Measurements from ENCODE around the gene ATP8B1.

Gene ATP8B1

GRCh38 chr18:57797209-57797651 is 5.9 kb downstream of the ATP8B1 start:
- no peak for TF ChIP-seq TCF12 (IDR thresholded peaks at IDR 0.05; ENCODE audit: low read depth)
- no peak for TF ChIP-seq TAF1 (IDR thresholded peaks at IDR 0.05; ENCODE audit: low read depth)
- no peak for TF ChIP-seq RAD21 (IDR thresholded peaks at IDR 0.05; ENCODE audit: low read depth)
- TF ChIP-seq CEBPB (IDR thresholded peaks at IDR 0.05): no peak
- TF ChIP-seq REST (IDR thresholded peaks at IDR 0.05; ENCODE audit: low read depth): no peak
- no peak for TF ChIP-seq YY1 (IDR thresholded peaks at IDR 0.05; ENCODE audit: low read depth)
- no peak for TF ChIP-seq CREB1 (IDR thresholded peaks at IDR 0.05; ENCODE audit: low read depth)
- TF ChIP-seq MAX (IDR thresholded peaks at IDR 0.05): no peak
- no peak for TF ChIP-seq EGR1 (IDR thresholded peaks at IDR 0.05)
- TF ChIP-seq ZBTB7A (IDR thresholded peaks at IDR 0.05; ENCODE audit: low read depth): no peak
- TF ChIP-seq FOXM1 (IDR thresholded peaks at IDR 0.05; ENCODE audit: borderline replicate concordance, low read depth): no peak
- TF ChIP-seq TEAD4 (IDR thresholded peaks at IDR 0.05): no peak
- TF ChIP-seq EP300 (IDR thresholded peaks at IDR 0.05; ENCODE audit: borderline replicate concordance): no peak
- no peak for TF ChIP-seq USF1 (IDR thresholded peaks at IDR 0.05)
- TF ChIP-seq NFIC (IDR thresholded peaks at IDR 0.05): no peak

GRCh38 chr18:57794951-57795728 is 8.0 kb downstream of the ATP8B1 start:
- TF ChIP-seq MAX (IDR thresholded peaks at IDR 0.05) (no peak), CREB1 (IDR thresholded peaks at IDR 0.05; ENCODE audit: low read depth) (no peak), USF1 (IDR thresholded peaks at IDR 0.05) (no peak), RAD21 (IDR thresholded peaks at IDR 0.05; ENCODE audit: low read depth) (no peak), EP300 (IDR thresholded peaks at IDR 0.05; ENCODE audit: borderline replicate concordance) (no peak), YY1 (IDR thresholded peaks at IDR 0.05; ENCODE audit: low read depth) (no peak), TAF1 (IDR thresholded peaks at IDR 0.05; ENCODE audit: low read depth) (no peak)

GRCh38 chr18:57793302-57793986 is 9.7 kb downstream of the ATP8B1 start:
- no peak for TF ChIP-seq EGR1 (IDR thresholded peaks at IDR 0.05)
- no peak for TF ChIP-seq CREB1 (IDR thresholded peaks at IDR 0.05; ENCODE audit: low read depth)
- no peak for TF ChIP-seq CEBPB (IDR thresholded peaks at IDR 0.05)
- no peak for TF ChIP-seq MAX (IDR thresholded peaks at IDR 0.05)
- TF ChIP-seq FOXM1 (IDR thresholded peaks at IDR 0.05; ENCODE audit: borderline replicate concordance, low read depth): no peak
- no peak for TF ChIP-seq NFIC (IDR thresholded peaks at IDR 0.05)

GRCh38 chr18:57792631-57793301 is 10.3 kb downstream of the ATP8B1 start:
- TF ChIP-seq CREB1 (IDR thresholded peaks at IDR 0.05; ENCODE audit: low read depth): no peak
- TF ChIP-seq YY1 (IDR thresholded peaks at IDR 0.05; ENCODE audit: low read depth): no peak
- TF ChIP-seq NFIC (IDR thresholded peaks at IDR 0.05): no peak
- no peak for TF ChIP-seq RAD21 (IDR thresholded peaks at IDR 0.05; ENCODE audit: low read depth)
- no peak for TF ChIP-seq EP300 (IDR thresholded peaks at IDR 0.05; ENCODE audit: borderline replicate concordance)
- no peak for TF ChIP-seq CEBPB (IDR thresholded peaks at IDR 0.05)
- no peak for TF ChIP-seq TEAD4 (IDR thresholded peaks at IDR 0.05)
- no peak for TF ChIP-seq USF1 (IDR thresholded peaks at IDR 0.05)
- no peak for TF ChIP-seq TAF1 (IDR thresholded peaks at IDR 0.05; ENCODE audit: low read depth)
- no peak for TF ChIP-seq FOXM1 (IDR thresholded peaks at IDR 0.05; ENCODE audit: borderline replicate concordance, low read depth)
- no peak for TF ChIP-seq MAX (IDR thresholded peaks at IDR 0.05)
- no peak for TF ChIP-seq ZBTB7A (IDR thresholded peaks at IDR 0.05; ENCODE audit: low read depth)
- no peak for TF ChIP-seq TCF12 (IDR thresholded peaks at IDR 0.05; ENCODE audit: low read depth)
- TF ChIP-seq EGR1 (IDR thresholded peaks at IDR 0.05): no peak
- TF ChIP-seq REST (IDR thresholded peaks at IDR 0.05; ENCODE audit: low read depth): no peak

All from Ishikawa (cell line).